SKM-1 (cell line): ENCODE results near the gene KHDC3L.

Source experiments
- DNase-seq: peaks from one replicate; lab custom pipeline; 2025; ENCODE audit not compliant: unreplicated experiment; lab: John Stamatoyannopoulos, UW

KHDC3L gene

GRCh38 chr6:73362358-73362757 is at the start of gene KHDC3L:
Gene KHDC3L, plus strand, starts transcription at chr6:73362658. Its CDS starts 72 bp downstream, at chr6:73362730.
- DNase-seq: no peak

GRCh38 chr6:73314577-73315492 is 47.6 kb upstream of the KHDC3L start:
- DNase-seq: no peak

- DNase-seq: no peak
Observed at GRCh38 chr6:73323323-73323722, 39.1 kb upstream of the KHDC3L start.

GRCh38 chr6:73325656-73326055 is 36.8 kb upstream of the KHDC3L start:
- no peak for DNase-seq

GRCh38 chr6:73328790-73329189 is 33.7 kb upstream of the KHDC3L start:
- no peak for DNase-seq

GRCh38 chr6:73329201-73329600 is 33.3 kb upstream of the KHDC3L start:
- no peak for DNase-seq

GRCh38 chr6:73339340-73339739 is 23.1 kb upstream of the KHDC3L start:
- no peak for DNase-seq

GRCh38 chr6:73340048-73340447 is 22.4 kb upstream of the KHDC3L start:
- DNase-seq: no peak

GRCh38 chr6:73341335-73341734 is 21.1 kb upstream of the KHDC3L start:
- DNase-seq: no peak

- no peak for DNase-seq
Observed at GRCh38 chr6:73342174-73342573, 20.3 kb upstream of the KHDC3L start.

- no peak for DNase-seq
Observed at GRCh38 chr6:73343164-73343563, 19.3 kb upstream of the KHDC3L start.

GRCh38 chr6:73348550-73349204 is 13.8 kb upstream of the KHDC3L start:
- no peak for DNase-seq

- DNase-seq: no peak
Observed at GRCh38 chr6:73349311-73349710, 13.1 kb upstream of the KHDC3L start.

GRCh38 chr6:73353636-73354593 is 8.5 kb upstream of the KHDC3L start, which contains the start of gene DPPA5:
Gene DPPA5, minus strand, starts transcription at chr6:73354276. Its CDS starts 51 bp downstream, at chr6:73354225.
- no peak for DNase-seq

GRCh38 chr6:73362869-73363536 is 545 bp downstream of the KHDC3L start:
- DNase-seq: no peak

GRCh38 chr6:73363537-73363875 is 1.0 kb downstream of the KHDC3L start:
- no peak for DNase-seq

GRCh38 chr6:73364121-73364520 is 1.7 kb downstream of the KHDC3L start:
- DNase-seq: no peak

GRCh38 chr6:73364549-73364948 is 2.1 kb downstream of the KHDC3L start:
- no peak for DNase-seq

GRCh38 chr6:73367761-73368355 is 5.4 kb downstream of the KHDC3L start:
- DNase-seq: no peak

- DNase-seq: no peak
Observed at GRCh38 chr6:73368675-73369074, 6.2 kb downstream of the KHDC3L start.
